Esophagus muscularis mucosa (tissue), 4 donors: ENCODE data around the gene GABRB2. TPM values are rescaled to one million over a fixed set of nuclear protein-coding genes. Genes with fewer than 3 reads are reported as not detected.

ENCODE experiments used
- DNase-seq: peaks from one replicate; pipeline ENCODE4 v3.0.0-alpha.2; 2017; ENCODE audit errors: extremely low spot score
- H3K27ac ChIP-seq, 4 donors: fragments of 200-600 bp; sonication (generic); replicated peaks in 1 of 4; 1 replicate in 3 of 4; 2 replicates in 1 of 4; pipeline ENCODE4 v1.5.1; 2016 to 2019; ENCODE audit warnings: mild to moderate bottlenecking in 1 of 4
- H3K27me3 ChIP-seq, 4 donors: fragments of 200-600 bp; sonication (generic); one replicate each; pipeline versions ENCODE4 v1.5.1 to v1.6.0; 2016 to 2019
- H3K36me3 ChIP-seq, 4 donors: fragments of 200-600 bp; sonication (generic); one replicate each; pipeline ENCODE4 v1.5.1; 2016 to 2019
- H3K4me1 ChIP-seq, 4 donors: fragments of 200-600 bp; sonication (generic); one replicate each; pipeline ENCODE4 v1.5.1; 2016 to 2019
- H3K4me3 ChIP-seq, 4 donors: fragments of 200-600 bp; sonication (generic); 1 replicate in 2 of 4; 2 replicates in 2 of 4; pipeline ENCODE4 v1.5.1; 2016 to 2019; ENCODE audit warnings: mild to moderate bottlenecking in 4 of 4, moderate library complexity in 1 of 4
- H3K9me3 ChIP-seq, 4 donors: fragments of 200-600 bp; sonication (generic); 1 replicate in 3 of 4; 2 replicates in 1 of 4; pipeline ENCODE4 v1.5.1; 2016 to 2019
- EP300 ChIP-seq: sonication (generic); formaldehyde crosslinking; IDR thresholded peaks from one replicate; pipeline ENCODE4 v1.6.1; 2017; ENCODE audit warnings: antibody characterized with exemption
- POLR2A ChIP-seq: fragments of 450-650 bp; IDR thresholded peaks from one replicate; pipeline ENCODE4 v1.6.1; 2017; ENCODE audit warnings: antibody characterized with exemption, moderate library complexity, mild to moderate bottlenecking, low read depth
- POLR2AphosphoS5 ChIP-seq, 2 donors: sonication (generic); formaldehyde crosslinking; IDR thresholded peaks; one replicate each; pipeline ENCODE4 v1.6.1; 2017; ENCODE audit warnings: antibody characterized with exemption in 2 of 2
- WGBS: methylation state at CpG from one replicate; pipeline ENCODE4 v1.1.5; 2018; 5-methylcytosine and 5-hydroxymethylcytosine counted together
- intact Hi-C: fragments of 100-400 bp; cut with DNase I; formaldehyde crosslinking; loops from one replicate; pipeline ENCODE4 v1.15.1; 2023
- total RNA-seq, 4 donors: library from RNA; depleted of rRNA; stranded (reverse); fragments of >200 nt; gene quantifications; one replicate each; pipeline versions ENCODE4 v1.1.0 to v1.2.1, GENCODE V29; 2016
- TF ChIP-seq, protein P1 (sequence below), 3 experiments: fragments of 200-600 bp in 2 of 3; fragments of 450-650 bp in 1 of 3; sonication (generic) in 2 of 3; IDR thresholded peaks; one replicate each; pipeline ENCODE4 v1.5.1; 2017 to 2019; ENCODE audit warnings: antibody characterized with exemption in 3 of 3, mild to moderate bottlenecking in 2 of 3, moderate library complexity in 1 of 3

GABRB2 gene
- total RNA-seq, 4 donors from 2014 or later: 0.92 to 1.7 (median 1.2) TPM

DNA sequence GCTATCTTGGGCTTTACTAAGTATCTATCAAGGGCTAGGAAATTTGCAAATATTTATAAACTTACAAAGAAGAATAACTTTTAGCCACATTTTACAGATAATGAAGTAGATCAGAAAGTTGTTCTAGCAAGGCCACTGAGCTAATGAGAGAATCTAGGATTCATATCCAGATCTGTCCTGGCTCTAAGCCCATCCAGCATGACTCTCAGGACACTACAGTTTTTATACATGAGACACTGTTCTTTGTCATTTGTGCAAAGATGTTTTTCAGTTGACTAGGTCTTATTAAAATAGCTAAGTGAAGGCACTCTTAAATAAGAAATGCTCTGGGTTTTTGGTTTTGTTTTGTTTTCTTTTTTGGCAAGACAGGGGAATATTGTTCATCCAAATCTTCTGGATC, 273.1 kb downstream of the GABRB2 start:
- Histone ChIP-seq H3K4me3 (no peak overlapping the region), H3K36me3 (no peaks in the 10 kb centered on the region), H3K4me1 (no peaks in the 10 kb centered on the region), H3K27ac (no peak overlapping the region), H3K27me3 (no peaks in the 10 kb centered on the region), H3K9me3 (no peaks in the 10 kb centered on the region)
- intact Hi-C loops: no loop called here
- no peak for TF ChIP-seq POLR2AphosphoS5 (IDR thresholded peaks at IDR 0.05)
- TF ChIP-seq, protein P1, sequence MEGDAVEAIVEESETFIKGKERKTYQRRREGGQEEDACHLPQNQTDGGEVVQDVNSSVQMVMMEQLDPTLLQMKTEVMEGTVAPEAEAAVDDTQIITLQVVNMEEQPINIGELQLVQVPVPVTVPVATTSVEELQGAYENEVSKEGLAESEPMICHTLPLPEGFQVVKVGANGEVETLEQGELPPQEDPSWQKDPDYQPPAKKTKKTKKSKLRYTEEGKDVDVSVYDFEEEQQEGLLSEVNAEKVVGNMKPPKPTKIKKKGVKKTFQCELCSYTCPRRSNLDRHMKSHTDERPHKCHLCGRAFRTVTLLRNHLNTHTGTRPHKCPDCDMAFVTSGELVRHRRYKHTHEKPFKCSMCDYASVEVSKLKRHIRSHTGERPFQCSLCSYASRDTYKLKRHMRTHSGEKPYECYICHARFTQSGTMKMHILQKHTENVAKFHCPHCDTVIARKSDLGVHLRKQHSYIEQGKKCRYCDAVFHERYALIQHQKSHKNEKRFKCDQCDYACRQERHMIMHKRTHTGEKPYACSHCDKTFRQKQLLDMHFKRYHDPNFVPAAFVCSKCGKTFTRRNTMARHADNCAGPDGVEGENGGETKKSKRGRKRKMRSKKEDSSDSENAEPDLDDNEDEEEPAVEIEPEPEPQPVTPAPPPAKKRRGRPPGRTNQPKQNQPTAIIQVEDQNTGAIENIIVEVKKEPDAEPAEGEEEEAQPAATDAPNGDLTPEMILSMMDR (IDR thresholded peaks at IDR 0.05): no peak
- no peak for TF ChIP-seq EP300
- TF ChIP-seq POLR2A: no peak
- DNase-seq: no peak

DNA sequence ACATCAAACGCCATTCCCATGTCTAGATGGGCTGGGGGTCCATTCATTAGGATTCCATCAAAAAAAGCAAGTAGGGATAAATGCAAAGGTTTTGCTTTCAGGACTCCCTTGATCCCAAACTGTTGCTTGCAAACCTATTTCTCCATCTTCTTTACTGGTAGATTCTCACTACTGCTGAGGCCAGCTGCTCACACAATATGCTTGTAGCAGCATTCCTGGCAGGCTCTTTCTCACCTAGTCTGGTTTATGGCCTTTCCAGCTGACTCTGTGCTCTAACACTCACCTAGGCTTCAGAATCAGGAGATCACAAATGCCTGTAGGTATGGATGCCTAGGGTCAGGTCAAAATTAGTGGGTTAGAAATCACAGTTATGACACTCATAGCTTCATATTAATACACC, 274.7 kb downstream of the GABRB2 start:
- Histone ChIP-seq H3K36me3 (no peaks in the 10 kb centered on the region), H3K4me1 (no peaks in the 10 kb centered on the region), H3K4me3 (no peak overlapping the region), H3K27ac (no peak overlapping the region), H3K9me3 (no peaks in the 10 kb centered on the region), H3K27me3 (no peaks in the 10 kb centered on the region)
- DNase-seq: no peak
- 83% methylated on average over 1 of the region's 1 CpG for WGBS
- TF ChIP-seq POLR2AphosphoS5 (IDR thresholded peaks at IDR 0.05): no peak
- TF ChIP-seq, protein P1 (IDR thresholded peaks at IDR 0.05): no peak
- no peak for TF ChIP-seq POLR2A
- TF ChIP-seq EP300: no peak
- intact Hi-C loops: no loop called here

DNA sequence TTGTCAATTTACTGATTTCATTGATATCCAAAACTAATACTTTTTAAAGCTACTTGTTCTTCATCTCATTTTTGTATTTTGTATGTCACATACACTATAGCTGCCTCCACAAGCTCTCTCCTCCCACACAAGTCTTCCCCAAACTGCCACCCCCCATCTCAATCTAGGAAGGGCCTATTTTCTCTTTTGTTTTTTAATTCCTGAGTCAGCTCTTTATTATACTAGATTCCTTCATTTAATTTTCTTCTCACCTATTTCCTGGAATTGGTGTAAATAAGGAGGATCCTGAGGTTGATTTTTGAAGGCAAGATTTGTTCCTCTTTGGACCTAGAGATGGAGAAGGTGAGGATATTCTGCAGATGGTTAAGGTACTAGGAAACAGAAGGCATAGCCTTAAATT, 277.4 kb downstream of the GABRB2 start:
- intact Hi-C loops: no loop called here
- no peak for TF ChIP-seq POLR2A
- TF ChIP-seq EP300: no peak
- TF ChIP-seq, protein P1 (IDR thresholded peaks at IDR 0.05): no peak
- TF ChIP-seq POLR2AphosphoS5 (IDR thresholded peaks at IDR 0.05): no peak
- H3K4me1 ChIP-seq: no peaks in the 10 kb centered on the region
- H3K27me3 ChIP-seq: no peaks in the 10 kb centered on the region
- no peaks in the 10 kb centered on the region for H3K36me3 ChIP-seq
- no peak overlapping the region for H3K4me3 ChIP-seq
- no peak overlapping the region for H3K27ac ChIP-seq
- H3K9me3 ChIP-seq: no peaks in the 10 kb centered on the region
- DNase-seq: no peak

DNA sequence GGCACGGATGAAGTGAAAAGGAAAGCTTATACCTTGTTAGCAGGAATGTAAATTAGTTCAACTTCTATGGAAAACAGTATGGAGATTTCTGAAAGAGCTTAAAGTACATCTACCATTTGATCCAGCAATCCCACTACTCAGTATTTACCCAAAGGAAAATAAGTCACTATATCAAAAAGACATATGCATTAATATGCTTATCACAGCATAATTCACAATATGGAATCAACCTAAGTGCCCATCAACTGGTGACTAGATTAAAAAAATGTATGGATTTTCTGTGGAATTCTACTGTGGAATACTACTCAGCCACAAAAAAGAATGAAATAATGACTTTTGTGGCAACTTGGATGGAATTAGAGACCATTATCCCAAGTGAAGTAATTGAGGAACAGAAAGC, 279.6 kb downstream of the GABRB2 start:
- Histone ChIP-seq H3K4me1 (peaks cover 0 to 18% (median 4%) of the 10 kb centered on the region in 4 donors), H3K27me3 (no peaks in the 10 kb centered on the region), H3K27ac (no peak overlapping the region), H3K9me3 (no peaks in the 10 kb centered on the region), H3K36me3 (no peaks in the 10 kb centered on the region), H3K4me3 (no peak overlapping the region)
- no peak for TF ChIP-seq POLR2AphosphoS5 (IDR thresholded peaks at IDR 0.05)
- TF ChIP-seq, protein P1 (IDR thresholded peaks at IDR 0.05): no peak
- no peak for TF ChIP-seq POLR2A
- no peak for TF ChIP-seq EP300
- DNase-seq: no peak
- intact Hi-C loops: no loop called here
- 97% methylated on average over 1 of the region's 1 CpG for WGBS

DNA sequence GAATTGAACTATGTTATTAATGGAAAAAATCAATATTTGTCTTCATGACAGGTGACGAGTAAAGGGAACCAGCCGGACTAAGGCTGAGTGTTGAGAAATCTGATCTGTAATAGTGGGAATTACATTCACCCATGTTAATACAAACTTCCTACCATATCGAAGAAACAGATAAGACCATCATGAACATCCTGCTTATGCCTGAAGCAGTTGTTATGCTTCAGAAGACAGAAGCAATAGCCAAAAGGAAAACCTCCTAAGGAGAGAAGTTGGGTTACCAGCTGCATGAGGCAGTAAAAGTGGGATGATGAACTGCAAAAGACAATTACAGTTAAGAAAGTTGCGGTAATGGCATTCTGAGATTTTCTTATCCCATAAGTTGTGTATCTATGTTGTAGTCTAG, 281.5 kb downstream of the GABRB2 start:
- Histone ChIP-seq H3K27me3 (no peaks in the 10 kb centered on the region), H3K27ac (no peak overlapping the region), H3K9me3 (no peaks in the 10 kb centered on the region), H3K36me3 (no peaks in the 10 kb centered on the region), H3K4me1 (peaks cover 0 to 18% (median 4%) of the 10 kb centered on the region in 4 donors), H3K4me3 (no peak overlapping the region)
- intact Hi-C loops: no loop called here
- TF ChIP-seq POLR2AphosphoS5 (IDR thresholded peaks at IDR 0.05): no peak
- no peak for TF ChIP-seq POLR2A
- TF ChIP-seq EP300: no peak
- TF ChIP-seq, protein P1 (IDR thresholded peaks at IDR 0.05): no peak
- no peak for DNase-seq
- 83% methylated on average over 4 of the region's 4 CpGs for WGBS
